IMR-90 (cell line): ENCODE data around the gene GRIK5.

Source experiments
- BHLHE40 ChIP-seq: fragments of 150-350 bp; IDR thresholded peaks from 2 replicates; pipeline ENCODE4 v1.6.1; 2016; ENCODE audit warnings: mild to moderate bottlenecking, low read depth, low read length
- CEBPB ChIP-seq: IDR thresholded peaks from 2 replicates; pipeline ENCODE4 v1.6.1; 2012; ENCODE audit warnings: low read depth, low read length, improper control_type of control experiment
- CHD1 ChIP-seq: IDR thresholded peaks from 2 replicates; pipeline ENCODE4 v1.6.1; 2012; ENCODE audit warnings: low read depth, low read length, improper control_type of control experiment
- FOS ChIP-seq: fragments of 150-350 bp; IDR thresholded peaks from 2 replicates; pipeline ENCODE4 v1.6.1; 2016; ENCODE audit warnings: low read depth, low read length
- MAFK ChIP-seq: IDR thresholded peaks from 2 replicates; pipeline ENCODE4 v1.6.1; 2012; ENCODE audit warnings: low read depth, low read length, improper control_type of control experiment
- MAZ ChIP-seq: IDR thresholded peaks from 2 replicates; pipeline ENCODE4 v1.6.1; 2012; ENCODE audit warnings: low read depth, mild to moderate bottlenecking, low read length, improper control_type of control experiment, moderate library complexity, borderline replicate concordance
- NFE2L2 ChIP-seq: fragments of 150-350 bp; IDR thresholded peaks from 2 replicates; pipeline ENCODE4 v1.6.1; 2016; ENCODE audit warnings: low read depth, mild to moderate bottlenecking, low read length
- POLR2A ChIP-seq: IDR thresholded peaks from 2 replicates; pipeline ENCODE4 v1.6.1; 2012; ENCODE audit warnings: mild to moderate bottlenecking, low read depth, low read length
- RAD21 ChIP-seq: IDR thresholded peaks from 2 replicates; pipeline ENCODE4 v1.6.1; 2012; ENCODE audit warnings: low read length, improper control_type of control experiment
- RCOR1 ChIP-seq: IDR thresholded peaks from 2 replicates; pipeline ENCODE4 v1.6.1; 2012; ENCODE audit warnings: mild to moderate bottlenecking, low read length, improper control_type of control experiment; ENCODE audit not compliant: insufficient replicate concordance
- RFX5 ChIP-seq: IDR thresholded peaks from 2 replicates; pipeline ENCODE4 v1.8.0; 2012; ENCODE audit warnings: low read depth, mild to moderate bottlenecking, low read length, moderate library complexity
- SMC3 ChIP-seq: fragments of 150-350 bp; IDR thresholded peaks from 2 replicates; pipeline ENCODE4 v1.6.1; 2016; ENCODE audit warnings: low read depth, mild to moderate bottlenecking, antibody characterized with exemption, low read length, moderate library complexity
- TF ChIP-seq, protein P1 (sequence below): conservative IDR thresholded peaks from 2 replicates; pipeline ENCODE4 v1.5.1; 2012; ENCODE audit warnings: mild to moderate bottlenecking, low read depth, low read length, improper control_type of control experiment
- TF ChIP-seq, protein P2 (sequence below): fragments of 150-350 bp; IDR thresholded peaks from 2 replicates; pipeline ENCODE4 v1.6.1; 2017; ENCODE audit warnings: mild to moderate bottlenecking, antibody characterized with exemption, low read length, low read depth

DNA sequence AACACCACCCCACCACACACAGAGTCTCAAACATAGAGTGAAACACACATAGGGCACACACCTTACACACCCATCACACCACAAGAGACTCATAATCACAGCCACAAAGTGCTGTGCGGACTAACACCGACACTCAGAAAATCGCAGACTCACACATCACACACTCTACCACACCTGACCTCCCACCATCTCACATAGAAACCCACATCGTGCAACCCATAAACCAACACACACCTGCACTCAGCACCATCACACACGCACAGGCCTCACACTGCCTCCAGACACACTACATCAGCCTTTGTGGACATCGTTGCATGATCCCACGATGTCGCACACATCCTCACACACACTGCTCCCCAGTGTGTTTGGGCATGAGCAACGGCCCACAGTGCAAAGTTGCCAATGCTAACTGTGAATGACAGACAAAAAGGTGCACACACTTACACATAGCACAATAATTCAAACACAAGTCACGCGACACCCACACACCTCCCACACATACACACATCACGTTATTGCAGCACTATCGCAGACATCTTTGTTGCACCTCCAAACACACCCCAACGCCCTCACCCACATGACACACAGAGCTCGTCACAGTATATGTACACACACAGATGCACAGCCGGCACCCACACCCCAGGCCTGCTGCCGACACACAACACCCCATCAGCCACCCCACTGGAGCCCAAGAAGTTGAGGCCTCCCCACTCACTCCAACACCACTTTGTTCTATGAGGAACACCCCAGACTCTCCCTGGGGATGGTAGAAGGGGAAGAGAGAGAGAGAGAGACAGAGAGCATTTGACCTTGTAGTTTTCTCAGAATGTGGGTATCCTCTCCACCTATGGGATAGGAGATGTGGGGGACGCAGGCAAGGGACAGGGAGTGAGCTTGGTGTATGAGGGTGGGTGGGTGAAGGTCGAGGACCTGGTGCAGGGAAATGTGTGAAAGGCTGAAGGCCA is 74.7 kb downstream of the GRIK5 start:
- TF ChIP-seq, protein P1, sequence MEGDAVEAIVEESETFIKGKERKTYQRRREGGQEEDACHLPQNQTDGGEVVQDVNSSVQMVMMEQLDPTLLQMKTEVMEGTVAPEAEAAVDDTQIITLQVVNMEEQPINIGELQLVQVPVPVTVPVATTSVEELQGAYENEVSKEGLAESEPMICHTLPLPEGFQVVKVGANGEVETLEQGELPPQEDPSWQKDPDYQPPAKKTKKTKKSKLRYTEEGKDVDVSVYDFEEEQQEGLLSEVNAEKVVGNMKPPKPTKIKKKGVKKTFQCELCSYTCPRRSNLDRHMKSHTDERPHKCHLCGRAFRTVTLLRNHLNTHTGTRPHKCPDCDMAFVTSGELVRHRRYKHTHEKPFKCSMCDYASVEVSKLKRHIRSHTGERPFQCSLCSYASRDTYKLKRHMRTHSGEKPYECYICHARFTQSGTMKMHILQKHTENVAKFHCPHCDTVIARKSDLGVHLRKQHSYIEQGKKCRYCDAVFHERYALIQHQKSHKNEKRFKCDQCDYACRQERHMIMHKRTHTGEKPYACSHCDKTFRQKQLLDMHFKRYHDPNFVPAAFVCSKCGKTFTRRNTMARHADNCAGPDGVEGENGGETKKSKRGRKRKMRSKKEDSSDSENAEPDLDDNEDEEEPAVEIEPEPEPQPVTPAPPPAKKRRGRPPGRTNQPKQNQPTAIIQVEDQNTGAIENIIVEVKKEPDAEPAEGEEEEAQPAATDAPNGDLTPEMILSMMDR, result no peak
- TF ChIP-seq RCOR1 (no peak), RAD21 (no peak), RFX5 (no peak), POLR2A (no peak), SMC3 (no peak), BHLHE40 (no peak), MAZ (no peak), NFE2L2 (no peak), CHD1 (no peak), FOS (no peak), CEBPB (no peak), MAFK (no peak)
- TF ChIP-seq, protein P2, sequence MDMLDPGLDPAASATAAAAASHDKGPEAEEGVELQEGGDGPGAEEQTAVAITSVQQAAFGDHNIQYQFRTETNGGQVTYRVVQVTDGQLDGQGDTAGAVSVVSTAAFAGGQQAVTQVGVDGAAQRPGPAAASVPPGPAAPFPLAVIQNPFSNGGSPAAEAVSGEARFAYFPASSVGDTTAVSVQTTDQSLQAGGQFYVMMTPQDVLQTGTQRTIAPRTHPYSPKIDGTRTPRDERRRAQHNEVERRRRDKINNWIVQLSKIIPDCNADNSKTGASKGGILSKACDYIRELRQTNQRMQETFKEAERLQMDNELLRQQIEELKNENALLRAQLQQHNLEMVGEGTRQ, result no peak
